IMR-90 (cell line): Measurements from ENCODE around the gene MYOCD. TPM values are rescaled to one million over a fixed set of nuclear protein-coding genes. Genes with fewer than 3 reads are reported as not detected.
"Not testable (repeated sequence)": the region's sequence is repeated elsewhere in the genome, so short reads cannot be mapped to it uniquely, and the experiment has no call there.

Source experiments
- ATAC-seq: fragments of 200-7000 bp; cut with Tn5 transposase; 2 replicates; pipeline ENCODE4 v1.9.1; 2020; ENCODE audit warnings: low read depth, mild to moderate bottlenecking, moderate library complexity
- BruUV-seq: library from RNA; stranded (reverse); fragments of 400-500 nt; replicated peaks from 2 replicates; lab custom pipeline; 2021; lab: Mats Ljungman, UMichigan
- CTCF ChIA-PET: fragments of 300-600 bp; formaldehyde crosslinking; extraction: SDS; loops from one replicate; lab custom pipeline; 2021; ENCODE audit warnings: antibody characterized with exemption; lab: Yijun Ruan, JAX
- POLR2A ChIA-PET: fragments of 300-600 bp; sonication (Branson Sonifier 250); formaldehyde crosslinking; loops from one replicate; lab custom pipeline; 2022; ENCODE audit warnings: antibody characterized with exemption; ENCODE audit not compliant: unreplicated experiment; lab: Charles Lee
- DNase-seq: peaks from one replicate; pipeline ENCODE4 v3.0.0; 2013
- H2AFZ ChIP-seq: replicated peaks from 2 replicates; pipeline ENCODE3; 2013; ENCODE audit warnings: low read length, mild to moderate bottlenecking; ENCODE audit not compliant: poor library complexity
- H2AK5ac ChIP-seq: 2 replicates; pipeline ENCODE4 v1.6.1; 2013; ENCODE audit warnings: low read depth, low read length, inconsistent platforms
- H2AK9ac ChIP-seq: replicated peaks from 2 replicates; pipeline ENCODE3; 2013; ENCODE audit warnings: mild to moderate bottlenecking, low read depth, low read length, moderate library complexity; ENCODE audit not compliant: poor library complexity
- H2BK120ac ChIP-seq: 2 replicates; pipeline ENCODE4 v1.6.1; 2013; ENCODE audit warnings: low read depth, low read length, inconsistent platforms
- H2BK15ac ChIP-seq: 3 replicates; pipeline ENCODE4 v1.6.1; 2013; ENCODE audit warnings: low read depth, low read length, inconsistent platforms
- H2BK20ac ChIP-seq: 2 replicates; pipeline ENCODE4 v1.6.1; 2013; ENCODE audit warnings: low read depth, mild to moderate bottlenecking, inconsistent platforms, low read length, moderate library complexity
- H2BK5ac ChIP-seq: 2 replicates; pipeline ENCODE4 v1.6.1; 2013; ENCODE audit warnings: mild to moderate bottlenecking, low read depth, low read length, inconsistent platforms; ENCODE audit not compliant: poor library complexity, severe bottlenecking
- H3K14ac ChIP-seq: replicated peaks from 2 replicates; pipeline ENCODE4 v1.6.1; 2013; ENCODE audit warnings: low read depth, low read length, inconsistent platforms
- H3K18ac ChIP-seq: 2 replicates; pipeline ENCODE4 v1.6.1; 2013; ENCODE audit warnings: low read depth, low read length, control low read depth
- H3K23ac ChIP-seq: 2 replicates; pipeline ENCODE4 v1.6.1; 2013; ENCODE audit warnings: low read depth, low read length, inconsistent platforms
- H3K27ac ChIP-seq: 2 replicates; pipeline ENCODE4 v1.5.1; 2013; ENCODE audit warnings: mild to moderate bottlenecking, control low read depth, low read length; ENCODE audit not compliant: insufficient read depth
- H3K27me3 ChIP-seq: 2 replicates; pipeline ENCODE4 v1.6.1; 2013; ENCODE audit warnings: low read length; ENCODE audit not compliant: control insufficient read depth, insufficient read depth
- H3K36me3 ChIP-seq: 2 replicates; pipeline ENCODE4 v1.6.1; 2013; ENCODE audit warnings: low read length, mixed read lengths; ENCODE audit not compliant: control insufficient read depth, insufficient read depth
- H3K4ac ChIP-seq: 2 replicates; pipeline ENCODE4 v1.6.1; 2013; ENCODE audit warnings: low read depth, low read length, inconsistent platforms
- H3K4me1 ChIP-seq: 2 replicates; pipeline ENCODE4 v1.6.1; 2013; ENCODE audit warnings: low read length, mixed read lengths; ENCODE audit not compliant: control insufficient read depth, insufficient read depth
- H3K4me2 ChIP-seq: 2 replicates; pipeline ENCODE4 v1.6.1; 2013; ENCODE audit warnings: low read depth, mild to moderate bottlenecking, control low read depth, low read length, moderate library complexity
- H3K4me3 ChIP-seq: 2 replicates; pipeline ENCODE4 v1.5.1; 2013; ENCODE audit warnings: low read depth, mild to moderate bottlenecking, control low read depth, low read length, moderate library complexity; ENCODE audit not compliant: insufficient read depth
- H3K56ac ChIP-seq: 2 replicates; pipeline ENCODE4 v1.6.1; 2013; ENCODE audit warnings: low read length, inconsistent platforms; ENCODE audit not compliant: insufficient read depth; ENCODE audit errors: extremely low read depth
- H3K79me1 ChIP-seq, 2 experiments: 2 replicates each; pipeline ENCODE4 v1.6.1; 2013; ENCODE audit warnings: low read length in 2 of 2, inconsistent platforms in 1 of 2, low read depth in 1 of 2
- H3K9ac ChIP-seq: 2 replicates; pipeline ENCODE4 v1.6.1; 2013; ENCODE audit warnings: low read depth, low read length, control low read depth
- H3K9me1 ChIP-seq: 2 replicates; pipeline ENCODE4 v1.6.1; 2013; ENCODE audit warnings: low read length, inconsistent platforms; ENCODE audit not compliant: insufficient read depth
- H3K9me3 ChIP-seq: 2 replicates; pipeline ENCODE4 v1.6.1; 2013; ENCODE audit warnings: low read length; ENCODE audit not compliant: control insufficient read depth, insufficient read depth
- H4K20me1 ChIP-seq: 2 replicates; pipeline ENCODE4 v1.6.1; 2013; ENCODE audit warnings: low read length, inconsistent platforms; ENCODE audit not compliant: insufficient read depth
- H4K5ac ChIP-seq: 2 replicates; pipeline ENCODE4 v1.6.1; 2013; ENCODE audit warnings: mild to moderate bottlenecking, low read depth, low read length, control low read depth
- H4K8ac ChIP-seq, 2 experiments: 2 replicates each; pipeline ENCODE4 v1.6.1; 2013; ENCODE audit warnings: low read depth in 2 of 2, low read length in 2 of 2, control low read depth in 1 of 2, inconsistent platforms in 1 of 2
- H4K91ac ChIP-seq: 2 replicates; pipeline ENCODE4 v1.6.1; 2013; ENCODE audit warnings: low read depth, low read length, inconsistent platforms; ENCODE audit not compliant: insufficient read depth
- WGBS, 2 experiments: methylation state at CpG; one replicate each; pipeline versions ENCODE4 v1.1.5 to v1.1.7; 2013; ENCODE audit warnings: missing lambda C conversion rate in 2 of 2; ENCODE audit not compliant: insufficient read length in 1 of 2; ENCODE audit errors: extremely low coverage in 2 of 2; 5-methylcytosine and 5-hydroxymethylcytosine counted together
- dilution Hi-C: fragments of 300-500 bp; cut with HindIII; formaldehyde crosslinking; loops from one replicate; pipeline ENCODE4 v1.14.3; 2018; ENCODE audit warnings: low sequenced_read_pairs; ENCODE audit not compliant: unreplicated experiment
- in situ Hi-C: fragments of 300-500 bp; cut with MboI; formaldehyde crosslinking; loops from 3 replicates; pipeline ENCODE4 v1.14.3; 2019; ENCODE audit warnings: low sequenced_read_pairs, inconsistent platforms, mixed read lengths
- intact Hi-C: fragments of 100-400 bp; cut with micrococcal nuclease; formaldehyde crosslinking; loops from 2 replicates; pipeline ENCODE4 v1.10.0; 2022
- polyA plus RNA-seq, 3 experiments: library from polyadenylated mRNA; depleted of rRNA; stranded (reverse); fragments of >200 nt; gene quantifications; 2 replicates each; pipeline ENCODE4 v1.2.3, GENCODE V29; 2012; ENCODE audit warnings: low replicate concordance in 1 of 3
- total RNA-seq: library from RNA; depleted of rRNA; stranded (reverse); fragments of >200 nt; gene quantifications from 2 replicates; pipeline ENCODE4 v1.2.3, GENCODE V29; 2012

The MYOCD gene
- total and polyA plus RNA-seq, 2 of the 4 experiments (the other 2 are of a cell fraction), result 10.6 to 20.1 TPM

- in situ Hi-C loops, intact Hi-C loops: not testable (repeated sequence)
Measured at GRCh38 chr17:12635996-12636395, 29.7 kb upstream of the MYOCD start.

More at GRCh38 chr17:12635996-12636395, 29.7 kb upstream of the MYOCD start:
- H3K23ac ChIP-seq, H2BK120ac ChIP-seq, H3K27me3 ChIP-seq, H3K79me1 ChIP-seq, H3K18ac ChIP-seq, CTCF ChIA-PET, H3K27ac ChIP-seq, ATAC-seq, H3K56ac ChIP-seq, BruUV-seq, H4K5ac ChIP-seq, H3K4me1 ChIP-seq, H3K4me3 ChIP-seq, dilution Hi-C loops, H3K9me1 ChIP-seq, H3K36me3 ChIP-seq, H4K20me1 ChIP-seq, H3K9ac ChIP-seq, H3K4me2 ChIP-seq, H3K14ac ChIP-seq, H2BK5ac ChIP-seq, H4K8ac ChIP-seq, H2AFZ ChIP-seq, DNase-seq, H3K9me3 ChIP-seq, H3K4ac ChIP-seq, POLR2A ChIA-PET, H2AK9ac ChIP-seq: not testable (repeated sequence)
- Histone ChIP-seq H2BK15ac (peak overlapping the region; percentile 77; the same call in 1 of the 3 replicates), H2BK20ac (peak overlapping the region; percentile 5; the same call in 1 of the 2 replicates), H2AK5ac (0 out of 2 replicates have a peak overlapping the region, but pooled peaks have one; percentile 35), H4K91ac (peak overlapping the region; percentile 52; the same call in 1 of the 2 replicates)
- WGBS, 2 experiments, result 100% methylated on average over 2 of the region's 6 CpGs; no CpG with 5 or more reads in 1 of the 2 experiments
